GM18499 (cell line): ENCODE results near the gene OLAH.

Experiments
- ATAC-seq: cut with Tn5 transposase; IDR thresholded peaks from one replicate; pipeline ENCODE4 v1.9.1; 2021; ENCODE audit warnings: moderate number of reproducible peaks; ENCODE audit not compliant: insufficient read depth, unreplicated experiment

OLAH gene

DNA sequence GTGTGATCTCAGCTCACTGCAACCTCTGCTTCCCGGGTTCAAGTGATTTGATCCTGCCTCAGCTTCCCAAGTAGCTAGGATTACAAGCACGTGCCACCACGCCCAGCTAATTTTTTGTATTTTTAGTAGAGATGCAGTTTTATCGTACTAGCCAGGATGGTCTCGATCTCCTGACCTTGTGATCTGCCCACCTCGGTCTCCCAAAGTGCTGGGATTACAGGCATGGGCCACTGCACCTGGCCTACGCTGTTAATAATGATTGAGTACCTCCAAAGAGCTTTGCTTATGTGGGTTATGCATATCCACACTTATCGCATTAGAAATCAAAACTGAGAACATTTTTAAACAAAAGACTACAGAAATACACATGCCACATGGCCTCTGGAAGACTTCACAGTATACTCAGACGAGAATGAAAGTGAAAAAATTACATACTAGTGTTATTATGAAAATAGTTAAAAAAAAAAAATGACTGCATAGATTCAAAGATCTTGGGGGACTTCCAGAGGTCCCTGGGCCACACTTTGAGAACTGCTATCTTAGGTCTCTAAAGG, 78.8 kb downstream of the OLAH start:
- peak; percentile 88 for ATAC-seq
